Hematopoietic multipotent progenitor cell treated with erythropoietin and hydrocortisone succinate and interleukin-3 and kit ligand, for 8 days (in vitro differentiated cells): Measurements from ENCODE around the gene KMT2B.

Source experiments
- DNase-seq: peaks from one replicate; pipeline ENCODE4 v3.0.0-alpha.2; 2015

Gene KMT2B

GRCh38 chr19:35781650-35782049 is 63.8 kb downstream of the KMT2B start:
- no peak for DNase-seq

GRCh38 chr19:35782589-35782988 is 64.8 kb downstream of the KMT2B start:
- no peak for DNase-seq

- DNase-seq = no peak
These were observed 65.9 kb downstream of the KMT2B start for GRCh38 chr19:35783469-35784434.

- DNase-seq = no peak
These were observed 66.9 kb downstream of the KMT2B start for GRCh38 chr19:35784503-35785338.

- no peak for DNase-seq
These were observed 67.5 kb downstream of the KMT2B start for GRCh38 chr19:35785339-35785627.

- DNase-seq = no peak
These were observed 68.7 kb downstream of the KMT2B start for GRCh38 chr19:35786299-35787160.

GRCh38 chr19:35787227-35787799 is 69.5 kb downstream of the KMT2B start:
- no peak for DNase-seq
